HG03457 (cell line): ENCODE measurements around the gene LSS.
"Not testable (repeated sequence)": the region's sequence is repeated elsewhere in the genome, so short reads cannot be mapped to it uniquely, and the experiment has no call there.

Experiments used
- ATAC-seq: cut with Tn5 transposase; IDR thresholded peaks from one replicate; pipeline ENCODE4 v1.9.1; 2021; ENCODE audit warnings: moderate number of reproducible peaks; ENCODE audit not compliant: unreplicated experiment

Gene LSS

GRCh38 chr21:46206163-46207005, 22.2 kb downstream of the LSS start:
- no peak for ATAC-seq

- no peak for ATAC-seq
Measured at GRCh38 chr21:46205766-46206162, 22.8 kb downstream of the LSS start.

GRCh38 chr21:46205166-46205565, 23.4 kb downstream of the LSS start:
- no peak for ATAC-seq

GRCh38 chr21:46203203-46203600, 25.4 kb downstream of the LSS start:
- no peak for ATAC-seq

- ATAC-seq: no peak
Measured at GRCh38 chr21:46202592-46203202, 25.9 kb downstream of the LSS start.

- ATAC-seq: not testable (repeated sequence)
Measured at GRCh38 chr21:46200877-46201803, 27.4 kb downstream of the LSS start.

GRCh38 chr21:46199436-46200373, 28.9 kb downstream of the LSS start:
- no peak for ATAC-seq

GRCh38 chr21:46196733-46197132, 31.8 kb downstream of the LSS start:
- ATAC-seq: no peak

GRCh38 chr21:46195595-46196195, 32.9 kb downstream of the LSS start:
- no peak for ATAC-seq

- ATAC-seq: no peak
Measured at GRCh38 chr21:46194374-46195334, 33.9 kb downstream of the LSS start.

- ATAC-seq: no peak
Measured at GRCh38 chr21:46193829-46194373, 34.7 kb downstream of the LSS start.

- ATAC-seq: no peak
Measured at GRCh38 chr21:46191686-46192575, 36.6 kb downstream of the LSS start.

- ATAC-seq: no peak
Measured at GRCh38 chr21:46191257-46191685, 37.3 kb downstream of the LSS start.

GRCh38 chr21:46190491-46191131, 38.0 kb downstream of the LSS start:
- ATAC-seq: no peak

GRCh38 chr21:46189959-46190490, 38.5 kb downstream of the LSS start:
- no peak for ATAC-seq

GRCh38 chr21:46189213-46189958, 39.2 kb downstream of the LSS start:
- ATAC-seq: no peak
